ENCODE results near the gene JMJD8. TPM values are rescaled to one million over a fixed set of nuclear protein-coding genes. Genes with fewer than 3 reads are reported as not detected.
A peak's percentile ranks its signal among the peaks of the same experiment; 100 is the strongest.

JMJD8 gene
- total and polyA plus RNA-seq, 4 donors: 21.2 to 52.6 (median 33.4) TPM

- Histone ChIP-seq H3K4me1 (ENCODE audit: control insufficient read depth in 4 of 4, insufficient read depth in 4 of 4, low read length in 3 of 4) (peaks cover 13 to 37% (median 23%) of the 10 kb centered on the region in 4 donors), H3K4me3 (ENCODE audit: low read depth in 1 of 3, low read length in 3 of 3) (no peak overlapping the region), H3K9me3 (ENCODE audit: control insufficient read depth in 4 of 4, low read length in 3 of 4) (no peaks in the 10 kb centered on the region), H3K36me3 (ENCODE audit: control insufficient read depth in 4 of 4, insufficient read depth in 3 of 4, low read depth in 1 of 4, low read length in 3 of 4) (peaks cover 6 to 22% (median 16%) of the 10 kb centered on the region in 4 donors), H3K27me3 (ENCODE audit: control insufficient read depth in 4 of 4, insufficient read depth in 4 of 4, low read length in 3 of 4) (no peaks in the 10 kb centered on the region), H3K9ac (ENCODE audit: low read depth in 1 of 2, low read length in 2 of 2) (no peak overlapping the region), H3K27ac (ENCODE audit: low read depth in 1 of 2, low read length in 2 of 2) (no peak overlapping the region)
- WGBS: 86% methylated on average over 21 of the region's 21 CpGs
- DNase-seq (ENCODE audit: low spot score): no peak
- TF ChIP-seq CTCF (IDR thresholded peaks at IDR 0.05; ENCODE audit: low read depth, low read length, missing input control): no peak
- TF ChIP-seq FOXA2 (IDR thresholded peaks at IDR 0.05): no peak
- TF ChIP-seq, protein P1, sequence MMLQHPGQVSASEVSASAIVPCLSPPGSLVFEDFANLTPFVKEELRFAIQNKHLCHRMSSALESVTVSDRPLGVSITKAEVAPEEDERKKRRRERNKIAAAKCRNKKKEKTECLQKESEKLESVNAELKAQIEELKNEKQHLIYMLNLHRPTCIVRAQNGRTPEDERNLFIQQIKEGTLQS (IDR thresholded peaks at IDR 0.05): no peak
- TF ChIP-seq HNF4A (conservative IDR thresholded peaks at IDR 0.05): no peak
- TF ChIP-seq NR2F2 (IDR thresholded peaks at IDR 0.05): no peak
- TF ChIP-seq, protein P2, sequence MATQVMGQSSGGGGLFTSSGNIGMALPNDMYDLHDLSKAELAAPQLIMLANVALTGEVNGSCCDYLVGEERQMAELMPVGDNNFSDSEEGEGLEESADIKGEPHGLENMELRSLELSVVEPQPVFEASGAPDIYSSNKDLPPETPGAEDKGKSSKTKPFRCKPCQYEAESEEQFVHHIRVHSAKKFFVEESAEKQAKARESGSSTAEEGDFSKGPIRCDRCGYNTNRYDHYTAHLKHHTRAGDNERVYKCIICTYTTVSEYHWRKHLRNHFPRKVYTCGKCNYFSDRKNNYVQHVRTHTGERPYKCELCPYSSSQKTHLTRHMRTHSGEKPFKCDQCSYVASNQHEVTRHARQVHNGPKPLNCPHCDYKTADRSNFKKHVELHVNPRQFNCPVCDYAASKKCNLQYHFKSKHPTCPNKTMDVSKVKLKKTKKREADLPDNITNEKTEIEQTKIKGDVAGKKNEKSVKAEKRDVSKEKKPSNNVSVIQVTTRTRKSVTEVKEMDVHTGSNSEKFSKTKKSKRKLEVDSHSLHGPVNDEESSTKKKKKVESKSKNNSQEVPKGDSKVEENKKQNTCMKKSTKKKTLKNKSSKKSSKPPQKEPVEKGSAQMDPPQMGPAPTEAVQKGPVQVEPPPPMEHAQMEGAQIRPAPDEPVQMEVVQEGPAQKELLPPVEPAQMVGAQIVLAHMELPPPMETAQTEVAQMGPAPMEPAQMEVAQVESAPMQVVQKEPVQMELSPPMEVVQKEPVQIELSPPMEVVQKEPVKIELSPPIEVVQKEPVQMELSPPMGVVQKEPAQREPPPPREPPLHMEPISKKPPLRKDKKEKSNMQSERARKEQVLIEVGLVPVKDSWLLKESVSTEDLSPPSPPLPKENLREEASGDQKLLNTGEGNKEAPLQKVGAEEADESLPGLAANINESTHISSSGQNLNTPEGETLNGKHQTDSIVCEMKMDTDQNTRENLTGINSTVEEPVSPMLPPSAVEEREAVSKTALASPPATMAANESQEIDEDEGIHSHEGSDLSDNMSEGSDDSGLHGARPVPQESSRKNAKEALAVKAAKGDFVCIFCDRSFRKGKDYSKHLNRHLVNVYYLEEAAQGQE (IDR thresholded peaks at IDR 0.05): no peak
- TF ChIP-seq RAD21 (IDR thresholded peaks at IDR 0.05): no peak
- TF ChIP-seq TAF1 (conservative IDR thresholded peaks at IDR 0.05): no peak
- TF ChIP-seq MAX (IDR thresholded peaks at IDR 0.05): no peak
- TF ChIP-seq HNF4G (IDR thresholded peaks at IDR 0.05): no peak
- no peak for TF ChIP-seq GABPA (IDR thresholded peaks at IDR 0.05 in 1 of 2, conservative IDR thresholded peaks at IDR 0.05 in 1 of 2)
- no peak for TF ChIP-seq SP1 (IDR thresholded peaks at IDR 0.05)
- no peak for TF ChIP-seq EGR1 (IDR thresholded peaks at IDR 0.05; ENCODE audit: low read depth in 2 of 2)
- no peak for TF ChIP-seq FOXA1 (IDR thresholded peaks at IDR 0.05)
- no peak for TF ChIP-seq RXRA (IDR thresholded peaks at IDR 0.05)
- TF ChIP-seq YY1 (IDR thresholded peaks at IDR 0.05): no peak
Measured at GRCh38 chr16:676565-676902, 7.6 kb downstream of the JMJD8 start.

- H3K4me1 ChIP-seq (ENCODE audit: control insufficient read depth in 4 of 4, insufficient read depth in 4 of 4, low read length in 3 of 4): peaks cover 7 to 32% (median 18%) of the 10 kb centered on the region in 4 donors
- peak overlapping the region in 1 of 3 donors; percentile 47 for H3K4me3 ChIP-seq (ENCODE audit: low read depth in 1 of 3, low read length in 3 of 3)
- 44% methylated on average over 25 of the region's 25 CpGs for WGBS
- H3K27me3 ChIP-seq (ENCODE audit: control insufficient read depth in 4 of 4, insufficient read depth in 4 of 4, low read length in 3 of 4): no peaks in the 10 kb centered on the region
- DNase-seq (ENCODE audit: low spot score): no peak
- no peak overlapping the region for H3K27ac ChIP-seq (ENCODE audit: low read depth in 1 of 2, low read length in 2 of 2)
- H3K9me3 ChIP-seq (ENCODE audit: control insufficient read depth in 4 of 4, low read length in 3 of 4): no peaks in the 10 kb centered on the region
- H3K36me3 ChIP-seq (ENCODE audit: control insufficient read depth in 4 of 4, insufficient read depth in 3 of 4, low read depth in 1 of 4, low read length in 3 of 4): peaks cover 5 to 26% (median 16%) of the 10 kb centered on the region in 4 donors
- no peak overlapping the region for H3K9ac ChIP-seq (ENCODE audit: low read depth in 1 of 2, low read length in 2 of 2)
- TF ChIP-seq ZBTB33 (IDR thresholded peaks at IDR 0.05): no peak
- TF ChIP-seq HNF4A (conservative IDR thresholded peaks at IDR 0.05): no peak
- TF ChIP-seq JUND (IDR thresholded peaks at IDR 0.05): no peak
- TF ChIP-seq, protein P2 (IDR thresholded peaks at IDR 0.05): no peak
- no peak for TF ChIP-seq MAX (IDR thresholded peaks at IDR 0.05)
- TF ChIP-seq SP1 (IDR thresholded peaks at IDR 0.05): no peak
- TF ChIP-seq TAF1 (conservative IDR thresholded peaks at IDR 0.05): no peak
- TF ChIP-seq FOXA1 (IDR thresholded peaks at IDR 0.05): no peak
- no peak for TF ChIP-seq NR2F2 (IDR thresholded peaks at IDR 0.05)
- no peak for TF ChIP-seq GABPA (IDR thresholded peaks at IDR 0.05 in 1 of 2, conservative IDR thresholded peaks at IDR 0.05 in 1 of 2)
- no peak for TF ChIP-seq RAD21 (IDR thresholded peaks at IDR 0.05)
- no peak for TF ChIP-seq FOXA2 (IDR thresholded peaks at IDR 0.05)
Measured at GRCh38 chr16:675884-676564, 8.1 kb downstream of the JMJD8 start.
